Measurements from ENCODE around the gene TTLL3. TPM values are rescaled to one million over a fixed set of nuclear protein-coding genes. Genes with fewer than 3 reads are reported as not detected.

The TTLL3 gene
- polyA plus RNA-seq, 1 donor from 2014 or later: 47.6 TPM

- no peak overlapping the region for H3K9ac ChIP-seq (ENCODE audit: low read length)
- H3K27ac ChIP-seq (ENCODE audit: low read length): no peak overlapping the region
- H3K27me3 ChIP-seq (ENCODE audit: insufficient read depth, low read depth, low read length): no peaks in the 10 kb centered on the region
- H3K4me2 ChIP-seq (ENCODE audit: low read length): no peak overlapping the region
- no peak overlapping the region for H2AFZ ChIP-seq (ENCODE audit: low read depth, low read length)
- no peak overlapping the region for H3K4me3 ChIP-seq (ENCODE audit: low read length)
- H3K9me2 ChIP-seq (ENCODE audit: insufficient read depth, low read length): no peaks in the 10 kb centered on the region
- no peaks in the 10 kb centered on the region for H3K79me2 ChIP-seq (replicated peaks; ENCODE audit: insufficient read depth, low read length)
- H3K9me3 ChIP-seq (ENCODE audit: low read length): no peaks in the 10 kb centered on the region
- no peaks in the 10 kb centered on the region for H4K20me1 ChIP-seq (ENCODE audit: insufficient read depth)
- no peaks in the 10 kb centered on the region for H3K36me3 ChIP-seq (ENCODE audit: insufficient read depth, low read length)
- no peaks in the 10 kb centered on the region for H3F3A ChIP-seq (ENCODE audit: insufficient read depth, low read length, poor library complexity, severe bottlenecking)
- TF ChIP-seq POLR2AphosphoS5 (IDR thresholded peaks at IDR 0.05) (no peak), EP300 (conservative IDR thresholded peaks at IDR 0.05; ENCODE audit: poor library complexity, severe bottlenecking) (no peak), CTCF (IDR thresholded peaks at IDR 0.05; ENCODE audit: poor library complexity, severe bottlenecking) (no peak), TAF1 (IDR thresholded peaks at IDR 0.05; ENCODE audit: low read depth) (no peak), EZH2 (IDR thresholded peaks at IDR 0.05; ENCODE audit: borderline replicate concordance, insufficient read depth, low read length, poor library complexity, severe bottlenecking) (no peak), MXI1 (conservative IDR thresholded peaks at IDR 0.05; ENCODE audit: poor library complexity, severe bottlenecking) (no peak), REST (IDR thresholded peaks at IDR 0.05; ENCODE audit: borderline replicate concordance) (no peak), SMC3 (conservative IDR thresholded peaks at IDR 0.05; ENCODE audit: poor library complexity) (no peak), RAD21 (conservative IDR thresholded peaks at IDR 0.05) (no peak)
Observed at GRCh38 chr3:9883706-9884554, 73.9 kb downstream of the TTLL3 start.

- H3K9me3 ChIP-seq (ENCODE audit: low read length): no peaks in the 10 kb centered on the region
- H2AFZ ChIP-seq (ENCODE audit: low read depth, low read length): no peak overlapping the region
- H3F3A ChIP-seq (ENCODE audit: insufficient read depth, low read length, poor library complexity, severe bottlenecking): peaks cover 2% of the 10 kb centered on the region
- no peaks in the 10 kb centered on the region for H4K20me1 ChIP-seq (ENCODE audit: insufficient read depth)
- H3K4me3 ChIP-seq (ENCODE audit: low read length): no peak overlapping the region
- TF ChIP-seq MXI1 (conservative IDR thresholded peaks at IDR 0.05; ENCODE audit: poor library complexity, severe bottlenecking): no peak
- TF ChIP-seq POLR2AphosphoS5 (IDR thresholded peaks at IDR 0.05): no peak
- no peak for TF ChIP-seq EZH2 (IDR thresholded peaks at IDR 0.05; ENCODE audit: borderline replicate concordance, insufficient read depth, low read length, poor library complexity, severe bottlenecking)
- TF ChIP-seq CTCF (IDR thresholded peaks at IDR 0.05; ENCODE audit: poor library complexity, severe bottlenecking): no peak
- no peaks in the 10 kb centered on the region for H3K27me3 ChIP-seq (ENCODE audit: insufficient read depth, low read depth, low read length)
- no peaks in the 10 kb centered on the region for H3K79me2 ChIP-seq (replicated peaks; ENCODE audit: insufficient read depth, low read length)
- no peak overlapping the region for H3K4me2 ChIP-seq (ENCODE audit: low read length)
- H3K9ac ChIP-seq (ENCODE audit: low read length): no peak overlapping the region
- H3K36me3 ChIP-seq (ENCODE audit: insufficient read depth, low read length): no peaks in the 10 kb centered on the region
- no peak overlapping the region for H3K27ac ChIP-seq (ENCODE audit: low read length)
- H3K9me2 ChIP-seq (ENCODE audit: insufficient read depth, low read length): no peaks in the 10 kb centered on the region
Observed at GRCh38 chr3:9884555-9885165, 74.6 kb downstream of the TTLL3 start.
